Measurements from ENCODE around the gene CD81.

Gene CD81

GRCh38 chr11:2415601-2416380, 38.7 kb downstream of the CD81 start:
- H3K4me3 ChIP-seq: no peak overlapping the region
- H3K9me3 ChIP-seq: no peaks in the 10 kb centered on the region
- no peak overlapping the region for H3K9ac ChIP-seq
- H3K36me3 ChIP-seq: no peaks in the 10 kb centered on the region
- peak overlapping the region; percentile 19; the same call in 1 of the 2 replicates for H3K4me2 ChIP-seq
- H3K27me3 ChIP-seq: peaks cover 1% of the 10 kb centered on the region
- no peak overlapping the region for H3K27ac ChIP-seq
- H3K4me1 ChIP-seq: peaks cover 56% of the 10 kb centered on the region
- H4K20me1 ChIP-seq: no peaks in the 10 kb centered on the region
- TF ChIP-seq Cebpa-rat (IDR thresholded peaks at IDR 0.05): no peak

- H3K9ac ChIP-seq: no peak overlapping the region
- H4K20me1 ChIP-seq: no peaks in the 10 kb centered on the region
- peaks cover 52% of the 10 kb centered on the region for H3K4me1 ChIP-seq
- no peaks in the 10 kb centered on the region for H3K36me3 ChIP-seq
- no peak for TF ChIP-seq Cebpa-rat (IDR thresholded peaks at IDR 0.05)
- peak overlapping the region; percentile 19; the same call in 1 of the 2 replicates for H3K4me2 ChIP-seq
- H3K4me3 ChIP-seq: no peak overlapping the region
- no peaks in the 10 kb centered on the region for H3K27me3 ChIP-seq
- H3K9me3 ChIP-seq: no peaks in the 10 kb centered on the region
- no peak overlapping the region for H3K27ac ChIP-seq
These were observed 39.7 kb downstream of the CD81 start for GRCh38 chr11:2416765-2417164.

GRCh38 chr11:2417856-2418692, 41.0 kb downstream of the CD81 start:
- H3K36me3 ChIP-seq: no peaks in the 10 kb centered on the region

GRCh38 chr11:2418693-2419360, 41.7 kb downstream of the CD81 start:
- Histone ChIP-seq H3K9me3 (no peaks in the 10 kb centered on the region), H3K27me3 (0 out of 2 replicates have a peak, but pooled peaks cover 3% of the 10 kb centered on the region), H3K4me1 (peaks cover 50% of the 10 kb centered on the region), H3K9ac (no peak overlapping the region), H4K20me1 (no peaks in the 10 kb centered on the region), H3K4me2 (peak overlapping the region; percentile 50; the same call in 1 of the 2 replicates), H3K27ac (no peak overlapping the region), H3K36me3 (no peaks in the 10 kb centered on the region), H3K4me3 (no peak overlapping the region)
- TF ChIP-seq Cebpa-rat (IDR thresholded peaks at IDR 0.05): no peak

More at GRCh38 chr11:2417856-2418692, 41.0 kb downstream of the CD81 start:
- TF ChIP-seq Cebpa-rat (IDR thresholded peaks at IDR 0.05): no peak
- Histone ChIP-seq H3K9me3 (no peaks in the 10 kb centered on the region), H4K20me1 (no peaks in the 10 kb centered on the region), H3K4me3 (no peak overlapping the region), H3K9ac (no peak overlapping the region), H3K4me1 (peaks cover 49% of the 10 kb centered on the region), H3K27ac (no peak overlapping the region), H3K4me2 (peak overlapping the region; percentile 50; the same call in 1 of the 2 replicates), H3K27me3 (no peaks in the 10 kb centered on the region)

GRCh38 chr11:2419638-2420501, 42.8 kb downstream of the CD81 start:
- no peak overlapping the region for H3K27ac ChIP-seq
- no peak overlapping the region for H3K4me3 ChIP-seq
- TF ChIP-seq Cebpa-rat (IDR thresholded peaks at IDR 0.05): no peak
- no peak overlapping the region; the same call in 1 of the 2 replicates for H3K9ac ChIP-seq
- H4K20me1 ChIP-seq: no peaks in the 10 kb centered on the region
- H3K4me1 ChIP-seq: peaks cover 55% of the 10 kb centered on the region
- H3K9me3 ChIP-seq: no peaks in the 10 kb centered on the region
- H3K36me3 ChIP-seq: no peaks in the 10 kb centered on the region
- 0 out of 2 replicates have a peak, but pooled peaks cover 3% of the 10 kb centered on the region for H3K27me3 ChIP-seq
- H3K4me2 ChIP-seq: peak overlapping the region; percentile 29; the same call in 1 of the 2 replicates

- Histone ChIP-seq H4K20me1 (no peaks in the 10 kb centered on the region), H3K4me1 (peaks cover 57% of the 10 kb centered on the region), H3K9ac (no peak overlapping the region; the same call in 1 of the 2 replicates), H3K27ac (no peak overlapping the region), H3K9me3 (no peaks in the 10 kb centered on the region), H3K36me3 (no peaks in the 10 kb centered on the region), H3K4me3 (no peak overlapping the region), H3K27me3 (0 out of 2 replicates have a peak, but pooled peaks cover 3% of the 10 kb centered on the region), H3K4me2 (peak overlapping the region; percentile 29; the same call in 1 of the 2 replicates)
- TF ChIP-seq Cebpa-rat (IDR thresholded peaks at IDR 0.05): no peak
These were observed 43.6 kb downstream of the CD81 start for GRCh38 chr11:2420502-2421225.

GRCh38 chr11:2421226-2421994, 44.3 kb downstream of the CD81 start:
- no peaks in the 10 kb centered on the region for H3K9me3 ChIP-seq
- H3K4me1 ChIP-seq: peaks cover 51% of the 10 kb centered on the region
- no peak for TF ChIP-seq Cebpa-rat (IDR thresholded peaks at IDR 0.05)
- 0 out of 2 replicates have a peak, but pooled peaks cover 3% of the 10 kb centered on the region for H3K27me3 ChIP-seq
- H3K27ac ChIP-seq: no peak overlapping the region
- H4K20me1 ChIP-seq: no peaks in the 10 kb centered on the region
- no peaks in the 10 kb centered on the region for H3K36me3 ChIP-seq
- H3K9ac ChIP-seq: no peak overlapping the region
- H3K4me3 ChIP-seq: no peak overlapping the region
- no peak overlapping the region for H3K4me2 ChIP-seq

- no peak for TF ChIP-seq Cebpa-rat (IDR thresholded peaks at IDR 0.05)
- peaks cover 45% of the 10 kb centered on the region for H3K4me1 ChIP-seq
- H3K4me3 ChIP-seq: no peak overlapping the region
- H3K9me3 ChIP-seq: no peaks in the 10 kb centered on the region
- H3K9ac ChIP-seq: no peak overlapping the region
- no peak overlapping the region for H3K27ac ChIP-seq
- H3K27me3 ChIP-seq: 0 out of 2 replicates have a peak, but pooled peaks cover 3% of the 10 kb centered on the region
- H3K4me2 ChIP-seq: no peak overlapping the region
- no peaks in the 10 kb centered on the region for H3K36me3 ChIP-seq
- H4K20me1 ChIP-seq: no peaks in the 10 kb centered on the region
These were observed 44.9 kb downstream of the CD81 start for GRCh38 chr11:2421996-2422395.
